CD4-positive, alpha-beta T cell treated with Interleukin-17A for 4 hours (primary cell): ENCODE measurements around the gene KCNQ1OT1.

Experiments used
- DNase-seq: peaks from one replicate; pipeline ENCODE4 v3.0.0-alpha.2; 2020; ENCODE audit warnings: mixed read lengths

KCNQ1OT1 gene

GRCh38 chr11:2736577-2737225 is 36.9 kb upstream of the KCNQ1OT1 start:
- no peak for DNase-seq

GRCh38 chr11:2735053-2735589 is 35.3 kb upstream of the KCNQ1OT1 start:
- no peak for DNase-seq

- DNase-seq = no peak
Observed at GRCh38 chr11:2734181-2735052, 34.6 kb upstream of the KCNQ1OT1 start.

- no peak for DNase-seq
Observed at GRCh38 chr11:2732940-2733628, 33.3 kb upstream of the KCNQ1OT1 start.

DNA sequence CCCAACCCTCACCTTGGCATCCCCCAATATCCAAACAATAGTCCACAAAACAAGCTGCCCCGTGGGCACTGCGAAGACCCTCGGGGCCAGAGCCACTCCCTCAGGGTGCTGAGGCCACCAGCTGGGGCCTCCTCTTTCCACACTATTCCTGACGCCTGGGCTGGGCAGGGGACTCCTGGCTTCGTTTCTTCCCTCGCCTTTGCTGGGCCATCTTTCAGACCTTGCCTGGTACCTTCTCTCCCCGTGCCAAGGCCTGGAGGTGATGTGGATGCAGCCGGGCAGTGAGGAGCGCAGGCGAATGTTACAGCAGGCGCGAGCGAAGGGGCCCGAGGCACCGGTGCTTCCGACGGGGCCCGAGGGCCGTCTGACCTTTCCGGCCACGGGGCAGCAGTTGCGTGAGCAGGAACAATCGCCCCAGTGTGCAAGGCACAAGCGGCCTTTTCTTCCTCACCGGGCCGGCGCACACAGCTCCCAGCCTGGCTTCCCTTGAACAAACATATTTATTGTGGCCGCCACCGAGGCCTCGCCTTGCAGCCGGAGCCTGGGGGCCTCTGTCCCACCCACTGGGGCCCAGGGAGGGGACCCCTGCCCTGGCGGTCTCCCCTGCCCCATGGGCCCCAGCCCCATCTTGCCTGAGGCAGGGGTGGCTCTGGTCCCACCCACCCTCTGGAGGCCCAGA is 32.6 kb upstream of the KCNQ1OT1 start:
- no peak for DNase-seq

- DNase-seq = no peak
Observed at GRCh38 chr11:2731130-2732125, 31.6 kb upstream of the KCNQ1OT1 start.

DNA sequence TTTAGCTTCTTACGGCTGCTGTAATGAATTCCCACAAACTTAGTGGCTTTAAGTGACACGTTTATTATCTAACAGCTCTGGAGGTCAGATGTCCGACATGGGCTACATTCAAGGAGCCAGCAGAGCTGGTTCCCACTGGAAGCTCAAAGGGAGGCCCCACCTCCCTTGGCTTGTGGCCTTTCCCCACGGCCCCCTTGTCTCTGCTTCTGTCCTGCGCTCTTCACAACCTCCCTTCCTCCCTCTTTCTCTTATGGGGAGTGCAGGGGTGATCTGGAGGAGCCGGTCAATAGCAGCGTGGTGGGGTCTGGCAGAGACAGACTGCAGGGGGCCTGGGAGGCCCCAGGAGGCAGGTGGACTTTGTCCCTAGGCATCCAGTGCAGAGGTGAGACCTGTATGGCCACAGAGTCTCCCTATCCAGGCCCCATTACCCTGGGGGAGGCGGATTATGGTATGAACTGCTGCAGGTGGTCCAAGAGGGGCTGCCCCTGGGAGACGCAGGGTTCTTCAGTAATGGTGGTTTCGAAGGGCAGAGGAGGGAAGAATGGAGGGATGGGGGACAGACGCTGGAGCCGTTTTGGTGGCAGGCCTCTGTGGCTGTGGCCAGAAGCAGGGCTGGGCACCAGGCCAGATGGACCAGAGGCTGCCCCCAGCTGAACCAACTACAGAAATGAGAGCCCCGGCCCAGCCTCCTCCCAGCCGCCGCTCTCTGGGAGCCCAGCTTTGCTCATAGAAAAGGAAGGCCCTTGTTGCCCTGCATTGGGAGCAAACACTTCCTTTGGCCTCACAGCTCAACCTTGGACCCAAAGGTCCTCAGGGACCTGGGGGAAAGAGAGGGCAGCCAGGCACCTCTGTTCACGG is 30.7 kb upstream of the KCNQ1OT1 start:
- DNase-seq = no peak

DNA sequence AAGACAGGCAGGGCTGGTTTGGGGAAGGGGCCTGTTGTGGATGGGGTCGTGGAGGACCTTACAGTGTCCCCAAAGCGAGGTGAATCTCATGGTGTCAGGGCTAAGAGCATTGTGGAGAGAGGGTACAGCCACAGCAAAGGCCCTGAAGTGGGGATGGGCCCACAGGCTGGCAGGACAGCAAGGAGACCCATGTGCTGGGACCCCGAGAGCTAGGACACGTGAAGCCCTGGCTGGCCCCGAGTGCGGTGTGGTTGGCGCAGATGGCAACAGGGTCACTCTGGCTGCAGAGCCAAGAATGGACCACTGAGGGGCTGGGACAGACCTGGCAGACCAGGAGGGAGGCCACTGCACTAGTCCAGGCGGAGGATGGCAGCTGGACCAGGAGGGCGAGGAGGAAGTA is 30.0 kb upstream of the KCNQ1OT1 start:
- no peak for DNase-seq

DNA sequence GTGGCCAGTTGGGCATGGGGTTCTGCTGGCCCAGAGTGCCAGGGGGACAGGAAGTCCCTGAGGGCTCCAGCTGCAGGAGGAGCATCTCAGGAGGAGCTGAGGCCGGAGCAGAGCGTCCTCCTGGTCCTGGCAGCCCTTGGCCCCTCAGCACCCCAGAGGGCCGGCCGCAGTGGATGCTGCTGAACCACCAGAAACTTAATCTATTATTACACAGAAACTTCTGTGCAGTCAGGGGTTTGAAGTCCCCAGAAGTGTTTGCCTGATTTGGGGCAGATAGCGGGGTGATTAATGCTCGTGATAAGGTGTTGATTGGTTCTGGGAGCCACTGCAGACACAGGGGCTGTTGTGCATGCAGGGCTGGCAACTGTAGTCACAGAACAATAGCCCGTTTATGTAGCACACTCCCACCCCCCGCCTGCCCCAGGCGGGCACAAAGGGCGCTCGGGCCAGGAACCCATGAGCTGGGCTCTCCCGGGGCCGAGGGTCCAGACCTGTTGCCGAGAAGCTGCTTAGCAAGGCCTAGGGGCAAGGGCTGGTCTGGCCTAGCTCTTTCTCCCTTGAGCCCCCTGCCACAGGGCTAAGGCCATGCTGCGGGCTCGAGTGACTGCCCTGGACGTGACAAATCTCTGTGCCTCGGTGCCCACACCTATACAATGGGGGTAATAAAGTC is 29.0 kb upstream of the KCNQ1OT1 start:
- DNase-seq = no peak

GRCh38 chr11:2728128-2728662 is 28.4 kb upstream of the KCNQ1OT1 start:
- DNase-seq = no peak

- no peak for DNase-seq
Observed at GRCh38 chr11:2726964-2727363, 27.2 kb upstream of the KCNQ1OT1 start.

DNA sequence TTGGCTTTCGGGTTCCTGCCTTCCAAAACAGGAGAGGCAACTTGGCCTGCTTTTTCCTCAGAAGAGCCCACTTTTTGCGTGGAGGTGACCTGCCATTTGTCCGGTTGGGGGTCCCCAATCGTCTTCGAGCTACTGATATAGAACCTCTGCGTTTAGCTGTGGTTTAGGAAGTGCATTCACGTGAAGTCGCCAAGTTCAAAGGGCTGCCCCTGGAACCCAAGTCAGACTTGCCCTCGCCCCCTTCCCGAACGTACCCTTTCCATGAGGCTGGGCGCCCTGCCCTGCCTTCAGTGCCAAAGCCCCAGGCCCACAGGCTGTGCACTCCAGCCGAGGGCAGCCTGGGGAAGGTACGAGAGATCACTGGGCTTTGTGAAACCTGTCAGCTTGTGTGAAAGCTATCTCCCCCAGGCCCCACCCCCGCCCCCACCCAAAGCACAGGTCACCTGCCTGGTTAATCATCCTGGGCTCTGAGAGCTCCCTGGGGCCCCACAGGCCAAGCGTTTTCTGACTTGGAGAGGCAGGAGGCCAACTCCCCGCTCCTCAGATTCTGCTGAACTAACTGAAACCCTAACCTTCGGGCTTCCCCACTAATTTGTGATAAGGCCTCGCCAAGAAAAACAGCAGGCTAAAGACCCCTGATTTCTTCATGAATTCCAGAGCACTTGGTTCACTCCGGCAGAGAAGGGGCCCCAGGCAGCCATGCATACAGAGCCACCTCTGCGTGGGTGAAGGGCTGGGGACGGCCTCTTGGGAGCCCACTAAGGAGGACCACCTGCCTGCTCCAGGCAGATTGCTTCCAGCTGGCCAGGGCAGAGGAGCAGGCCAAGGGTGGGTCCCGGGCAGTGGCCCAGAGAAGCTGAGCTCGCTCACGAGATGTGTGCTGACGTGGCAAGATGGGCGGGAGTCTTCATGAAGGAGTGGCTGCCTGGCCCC is 25.8 kb upstream of the KCNQ1OT1 start:
- DNase-seq = no peak

- no peak for DNase-seq
Observed at GRCh38 chr11:2724653-2725367, 25.0 kb upstream of the KCNQ1OT1 start.

DNA sequence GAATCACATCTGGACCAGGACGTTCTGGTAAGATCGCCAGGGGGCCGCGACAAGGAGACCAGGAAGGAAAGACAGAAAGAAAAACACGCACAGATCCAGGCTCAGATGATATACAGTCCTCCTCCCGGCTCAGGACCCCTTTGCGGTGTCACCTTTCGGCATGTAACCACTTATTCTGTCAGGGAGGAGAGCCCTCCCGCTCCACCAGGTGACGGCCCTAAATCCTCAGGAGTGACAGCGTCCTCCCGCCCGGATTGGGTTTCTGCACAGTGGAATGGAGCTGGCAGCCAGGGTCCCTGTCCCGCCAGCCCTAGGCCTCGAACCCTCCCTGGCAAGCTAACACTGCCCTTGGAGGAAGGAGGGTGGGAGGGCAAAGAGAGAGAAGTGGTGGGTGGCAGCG is 24.3 kb upstream of the KCNQ1OT1 start:
- DNase-seq = no peak

DNA sequence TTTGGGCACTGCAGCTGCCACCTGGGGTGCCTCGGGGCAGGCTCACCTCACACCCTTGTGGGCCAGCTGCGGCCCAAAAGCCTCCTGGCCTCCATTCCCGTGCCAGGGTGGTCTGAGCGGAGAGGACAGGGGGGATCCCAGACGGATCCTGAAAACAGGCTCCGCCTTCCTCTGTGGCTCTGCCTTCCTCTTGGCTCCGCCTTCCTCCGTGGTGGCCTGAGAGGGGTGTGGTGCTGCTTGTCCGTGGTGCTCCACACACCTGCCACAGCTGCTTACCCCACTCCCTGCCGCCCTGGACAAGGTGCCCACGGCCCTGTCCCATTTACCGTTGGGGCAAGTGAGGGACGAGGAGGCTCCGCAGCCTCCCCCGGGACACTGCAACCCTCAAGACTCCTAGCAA is 23.2 kb upstream of the KCNQ1OT1 start:
- no peak for DNase-seq

GRCh38 chr11:2721210-2721916 is 21.6 kb upstream of the KCNQ1OT1 start:
- DNase-seq = no peak
